Stimulated activated CD4-positive, alpha-beta T cell treated with anti-CD3 and anti-CD28 coated beads, TNF-alpha, amount 100 ng/mL, for 24 hours (primary cell): ENCODE results near the gene NDUFS8.

Experiments
- DNase-seq, 3 experiments: peaks; one replicate each; pipeline ENCODE4 v3.0.0-alpha.2; 2020; ENCODE audit warnings: low read depth in 3 of 3

NDUFS8 gene

GRCh38 chr11:68036141-68036716 is 5.7 kb downstream of the NDUFS8 start:
- no peak for DNase-seq

- DNase-seq, result no peak
These were observed 6.3 kb downstream of the NDUFS8 start for GRCh38 chr11:68036717-68037239.

- no peak for DNase-seq
These were observed 7.1 kb downstream of the NDUFS8 start for GRCh38 chr11:68037411-68038225.

- DNase-seq, result no peak
These were observed 7.8 kb downstream of the NDUFS8 start for GRCh38 chr11:68038226-68038717.

GRCh38 chr11:68038718-68039525 is 8.4 kb downstream of the NDUFS8 start, which contains the start of gene TCIRG1:
Gene TCIRG1 (plus strand): TSS chr11:68039025. CDS start chr11:68041272, 2,247 bp downstream.
- peak in 2 of 3 experiments; percentile 57 to 77 for DNase-seq

GRCh38 chr11:68039526-68040086 is 9.1 kb downstream of the NDUFS8 start:
- DNase-seq, result no peak

- DNase-seq, result peak in 1 of 3 experiments; percentile 56
These were observed 9.8 kb downstream of the NDUFS8 start for GRCh38 chr11:68040101-68040956.

- DNase-seq, result no peak
These were observed 10.6 kb downstream of the NDUFS8 start for GRCh38 chr11:68040957-68041591.

GRCh38 chr11:68041617-68042218 is 11.2 kb downstream of the NDUFS8 start:
- DNase-seq, result no peak

- no peak for DNase-seq
These were observed 11.9 kb downstream of the NDUFS8 start for GRCh38 chr11:68042219-68043028.

- DNase-seq, result no peak
These were observed 12.5 kb downstream of the NDUFS8 start for GRCh38 chr11:68043029-68043348.

GRCh38 chr11:68043349-68044144 is 13.1 kb downstream of the NDUFS8 start:
- DNase-seq, result no peak

- no peak for DNase-seq
These were observed 13.8 kb downstream of the NDUFS8 start for GRCh38 chr11:68044145-68044813.

- DNase-seq, result no peak
These were observed 14.4 kb downstream of the NDUFS8 start for GRCh38 chr11:68044898-68045351.

GRCh38 chr11:68047437-68048290 is 17.2 kb downstream of the NDUFS8 start:
- DNase-seq, result no peak

- no peak for DNase-seq
These were observed 18.4 kb downstream of the NDUFS8 start for GRCh38 chr11:68048681-68049508.
